Stimulated activated CD4-positive, alpha-beta T cell treated with anti-CD3 and anti-CD28 coated beads, Interleukin-1b, Interleukin-23, amount 100 ng/mL, for 4 hours (primary cell): ENCODE measurements around the gene JAKMIP2.
"Not testable (repeated sequence)": the region's sequence is repeated elsewhere in the genome, so short reads cannot be mapped to it uniquely, and the experiment has no call there.

Experiments
- DNase-seq, 2 donors: peaks; one replicate each; pipeline ENCODE4 v3.0.0-alpha.2; 2020; ENCODE audit warnings: low read depth in 2 of 2

JAKMIP2 gene

DNA sequence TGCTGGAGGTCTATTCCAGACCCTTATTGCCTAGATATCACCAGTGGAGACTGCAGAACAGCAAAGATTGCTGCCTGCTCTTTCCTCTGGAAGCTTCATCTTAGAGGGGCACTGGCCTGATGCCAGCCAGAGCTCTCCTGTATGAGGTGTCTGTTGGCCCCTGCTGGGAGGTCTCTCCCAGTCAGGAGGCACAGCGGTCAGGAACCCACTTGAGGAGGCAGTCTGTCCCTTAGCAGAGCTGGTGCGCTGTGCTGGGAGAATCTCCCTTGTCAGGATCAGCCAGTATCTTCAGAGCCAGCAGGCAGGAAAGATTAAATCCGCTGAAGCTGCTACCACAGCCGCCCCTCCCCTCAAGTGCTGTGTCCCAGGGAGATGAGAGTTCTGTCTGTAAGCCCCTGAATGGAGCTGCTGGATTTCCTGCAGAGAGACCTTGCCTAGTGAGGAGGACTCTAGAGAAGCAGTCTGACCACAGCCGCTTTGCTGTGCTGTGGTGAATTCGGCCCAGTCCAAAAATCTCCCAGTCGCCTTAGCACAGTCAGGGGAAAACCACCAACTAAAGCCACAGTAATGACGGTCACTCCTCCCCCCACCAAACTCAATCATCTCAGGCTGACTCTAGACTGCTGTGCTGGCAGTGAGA is 124.1 kb downstream of the JAKMIP2 start:
- DNase-seq: no peak

DNA sequence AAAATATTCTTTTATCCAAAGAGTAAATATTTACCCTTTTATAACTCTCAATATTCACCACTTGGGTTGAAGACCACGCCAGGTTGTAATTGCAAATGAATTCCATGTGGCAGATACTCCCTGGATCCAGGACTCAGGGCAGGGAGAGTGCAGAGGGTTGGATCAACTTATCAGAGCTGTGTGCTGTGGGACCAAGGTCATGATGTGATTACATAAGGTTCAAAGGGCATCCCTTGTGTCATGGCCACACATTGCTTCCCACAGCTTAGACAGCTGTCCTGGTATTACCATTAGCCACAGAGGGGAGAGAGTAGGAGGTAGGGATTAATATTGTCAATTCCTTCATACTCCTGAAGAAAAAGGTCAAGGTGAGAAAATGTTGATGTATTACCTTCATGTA is 133.9 kb downstream of the JAKMIP2 start:
- no peak for DNase-seq

DNA sequence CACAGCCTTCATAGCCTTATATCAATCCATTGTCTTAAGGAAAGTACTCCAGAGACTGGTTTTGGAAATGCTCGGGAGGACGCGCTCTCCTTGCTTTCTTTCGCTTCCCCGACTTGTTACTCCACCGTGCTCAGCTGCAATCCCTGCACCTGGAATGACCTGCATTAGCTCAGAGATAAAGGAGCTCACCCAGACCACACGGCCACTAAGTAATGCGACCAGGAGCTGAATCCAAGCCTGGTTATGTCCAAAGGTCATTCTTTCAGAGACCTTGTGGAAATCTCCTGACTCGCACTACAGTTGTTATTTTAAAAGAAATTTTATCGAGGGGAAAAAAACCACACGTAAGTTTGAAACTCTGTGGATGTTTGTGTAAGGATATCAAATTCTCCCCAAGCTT is 137.3 kb downstream of the JAKMIP2 start:
- no peak for DNase-seq

DNA sequence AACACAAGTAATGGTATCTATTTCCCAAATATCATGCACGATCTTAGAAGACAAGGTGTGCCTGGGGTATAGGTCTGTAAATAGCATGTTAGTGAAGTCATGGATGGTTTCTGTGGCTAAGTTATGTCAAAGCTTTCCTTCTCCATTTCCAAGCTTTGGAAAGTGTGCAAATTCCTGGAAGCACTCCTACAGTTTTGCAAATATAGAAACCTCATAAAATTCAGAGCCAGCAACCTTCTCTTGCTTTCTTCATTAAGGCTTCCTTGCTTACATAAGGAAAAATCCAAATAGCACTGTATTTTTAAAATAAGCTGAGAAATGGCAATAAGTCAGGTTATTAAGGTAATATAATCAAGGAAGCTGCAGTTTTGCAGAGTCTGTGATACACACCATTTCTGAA is 138.1 kb downstream of the JAKMIP2 start:
- DNase-seq: no peak

DNA sequence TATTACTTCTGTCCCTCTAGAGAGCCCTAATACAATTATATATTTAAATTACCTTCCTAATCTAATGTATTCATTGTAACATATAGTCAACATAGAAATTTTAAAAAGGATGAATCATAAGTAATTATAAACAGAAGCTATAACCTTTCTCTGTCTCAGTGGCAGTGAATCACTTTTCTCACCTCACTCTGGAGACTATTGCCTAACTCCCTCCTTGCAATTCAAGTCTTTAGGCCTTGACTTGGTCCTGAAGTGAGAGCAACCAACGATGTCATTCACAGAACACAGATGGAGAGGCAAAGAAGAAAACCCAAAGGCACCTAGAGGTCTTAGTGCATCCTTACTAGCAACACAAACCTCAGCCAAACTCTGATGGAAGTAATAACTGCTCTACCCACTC is 139.4 kb downstream of the JAKMIP2 start:
- no peak for DNase-seq

DNA sequence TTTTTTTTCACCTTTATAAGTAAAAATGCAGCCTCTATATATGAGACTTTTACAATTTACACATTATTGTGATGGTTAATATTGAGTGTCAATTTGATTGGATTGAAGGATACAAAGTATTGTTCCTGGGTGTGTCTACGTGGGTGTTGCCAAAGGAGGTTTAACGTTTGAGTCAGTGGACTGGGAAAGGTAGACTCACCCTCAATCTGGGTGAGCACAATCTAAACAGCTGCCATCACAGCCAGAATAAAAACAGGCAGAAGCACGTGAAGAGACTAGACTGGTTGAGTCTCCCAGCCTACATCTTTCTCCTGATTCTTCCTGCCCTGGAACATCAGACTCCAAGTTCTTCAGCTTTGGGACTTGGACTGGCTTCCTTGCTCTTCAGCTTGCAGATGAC is 139.9 kb downstream of the JAKMIP2 start:
- no peak for DNase-seq

DNA sequence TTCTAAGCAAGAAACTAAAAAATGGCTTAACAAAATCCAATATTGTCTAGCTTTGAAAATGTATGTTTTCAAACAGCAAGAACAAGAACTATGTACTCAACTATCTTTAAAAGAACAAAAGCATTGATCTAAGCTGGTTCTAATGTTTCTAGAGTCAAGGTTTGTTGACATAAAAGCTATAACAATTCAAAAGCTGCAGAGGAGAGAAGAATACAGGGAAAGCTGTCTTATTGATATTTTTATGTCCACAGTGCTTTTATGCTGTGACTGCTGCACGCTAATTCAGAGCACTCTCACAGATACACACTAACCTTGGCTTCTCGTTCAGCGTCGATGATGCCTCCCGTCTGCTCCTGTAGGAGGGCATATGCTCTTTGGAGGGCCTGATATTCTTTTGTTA is 143.2 kb downstream of the JAKMIP2 start:
- no peak for DNase-seq

DNA sequence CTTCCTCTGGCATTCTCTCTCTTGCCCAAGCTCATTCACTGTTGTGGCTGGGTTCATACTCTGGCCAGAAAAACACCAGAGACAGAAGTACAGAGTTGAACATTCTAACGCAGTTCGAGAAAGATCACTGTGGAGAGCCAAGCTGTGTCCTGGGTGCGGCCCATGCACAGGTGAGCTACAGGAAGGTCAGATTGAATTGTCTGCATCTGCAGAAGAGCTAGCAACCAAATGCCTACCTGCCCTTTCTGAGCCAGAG is 145.9 kb downstream of the JAKMIP2 start:
- no peak for DNase-seq

DNA sequence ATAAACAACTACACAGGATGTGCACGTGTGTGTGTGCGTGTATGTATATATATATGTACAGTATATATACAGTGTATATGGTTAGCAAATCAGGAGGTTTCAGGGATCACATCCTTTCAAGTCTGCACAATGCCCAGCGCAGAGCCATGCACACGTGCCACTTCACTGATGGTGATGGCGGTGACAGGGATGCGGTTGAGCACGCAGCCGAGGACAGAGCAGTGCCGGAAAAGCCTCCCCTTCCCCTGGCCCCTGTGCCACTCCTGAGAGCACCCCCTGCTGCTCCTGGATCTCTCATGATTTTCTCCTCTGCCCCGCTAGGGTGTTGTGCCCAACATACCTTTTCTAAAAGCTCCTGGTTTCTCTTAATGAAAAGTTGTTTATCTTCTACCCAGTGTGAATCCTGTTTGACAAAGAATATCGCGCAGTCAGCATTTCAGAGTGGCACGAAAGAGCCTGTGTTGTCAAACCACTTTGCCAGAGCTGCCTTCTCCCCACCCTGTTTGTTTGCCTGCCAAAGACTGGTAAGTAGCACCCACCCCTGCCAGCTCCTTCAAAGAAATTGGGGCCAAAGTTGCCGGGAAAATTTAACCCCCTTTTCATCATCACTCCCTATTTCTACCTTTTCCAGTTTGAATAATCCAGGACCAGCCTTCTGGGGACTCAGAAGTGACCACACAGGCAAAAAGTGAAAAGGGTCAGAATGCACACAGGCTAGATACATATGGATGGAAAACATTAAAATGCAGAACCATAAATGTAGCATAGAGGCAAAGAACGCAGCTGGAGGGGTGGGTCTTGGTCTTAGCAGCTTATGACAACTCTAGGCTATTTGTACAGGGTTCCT is 146.4 kb downstream of the JAKMIP2 start:
- DNase-seq: no peak

DNA sequence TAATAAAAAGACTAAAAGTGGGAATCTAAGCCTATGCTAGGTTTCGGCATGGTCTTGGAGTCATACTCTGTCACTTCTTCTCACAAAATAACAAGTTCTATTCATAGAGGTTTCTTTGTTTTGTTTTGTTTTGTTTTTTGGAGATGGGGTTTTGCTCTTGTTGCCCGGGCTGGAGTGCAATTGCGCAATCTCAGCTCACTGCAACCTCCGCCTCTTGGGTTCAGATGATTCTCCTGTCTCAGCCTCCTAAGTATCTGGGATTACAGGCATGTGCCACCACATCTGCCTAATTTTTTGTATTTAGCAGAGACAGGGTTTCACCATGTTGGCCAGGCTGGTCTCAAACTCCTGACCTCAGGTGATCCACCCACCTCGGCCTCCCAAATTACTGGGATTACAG is 147.1 kb downstream of the JAKMIP2 start:
- not testable (repeated sequence) for DNase-seq

DNA sequence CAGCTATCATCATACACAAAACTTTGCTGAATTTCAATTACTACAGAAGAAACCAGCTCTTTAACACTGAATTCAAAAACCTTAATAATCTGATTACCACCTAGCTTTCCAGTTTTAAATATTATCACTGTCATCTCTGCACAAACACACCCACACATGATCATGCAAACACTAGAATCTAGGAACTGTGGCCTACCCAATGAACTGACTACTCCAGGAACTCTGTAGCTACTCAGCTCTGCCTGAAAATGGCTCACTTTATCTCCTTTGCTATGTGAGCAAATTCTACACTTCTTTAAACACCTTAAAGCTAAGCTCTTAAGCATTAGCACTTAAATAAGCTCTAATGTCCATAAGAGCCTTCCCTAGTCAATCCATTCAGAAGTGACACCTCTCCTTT is 149.4 kb downstream of the JAKMIP2 start:
- DNase-seq: no peak

DNA sequence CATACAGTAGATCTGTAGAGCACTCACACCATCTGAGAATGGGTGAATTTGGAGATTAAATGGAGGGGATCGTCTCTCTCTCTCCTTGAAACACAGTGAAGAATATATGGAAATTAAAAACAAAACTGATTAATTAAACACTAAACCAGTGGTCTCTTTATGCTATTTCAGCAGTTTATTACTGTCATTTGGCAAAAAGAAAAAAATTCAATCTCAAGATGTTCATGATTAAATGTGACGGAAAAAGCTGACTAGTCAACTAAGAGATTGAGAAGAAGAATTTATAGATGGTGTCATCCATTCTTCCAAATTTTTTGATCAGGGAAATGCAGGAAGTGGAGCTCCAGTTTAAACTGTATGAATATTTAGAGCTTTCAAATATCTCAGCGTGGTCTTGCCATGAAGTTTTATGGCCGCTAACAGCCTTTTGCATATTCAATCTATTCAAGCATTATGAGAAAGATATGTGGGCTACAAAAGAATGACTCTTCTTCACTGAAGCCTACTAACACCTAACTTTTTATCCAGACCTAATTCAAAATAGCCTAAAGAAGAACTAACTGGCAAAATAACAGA is 151.0 kb downstream of the JAKMIP2 start:
- no peak for DNase-seq

DNA sequence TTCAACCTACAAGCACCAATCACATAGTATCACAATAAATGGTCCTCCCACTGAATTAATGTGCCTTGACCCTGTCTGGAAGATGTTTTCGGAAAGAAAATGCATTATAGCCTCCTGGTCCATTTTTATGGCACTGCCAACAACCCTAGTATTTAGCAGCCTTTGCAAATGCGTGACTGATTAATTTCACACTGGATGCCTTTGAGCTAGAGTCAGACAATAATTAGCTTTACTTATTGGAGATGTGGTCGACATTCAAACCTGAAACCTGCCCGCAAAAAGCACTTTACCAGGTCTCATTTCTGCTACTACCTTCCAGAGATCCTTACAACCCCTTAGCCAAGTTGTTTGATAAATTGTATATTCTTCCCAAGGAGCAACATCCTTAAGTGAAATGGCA is 153.3 kb downstream of the JAKMIP2 start:
- DNase-seq: no peak

DNA sequence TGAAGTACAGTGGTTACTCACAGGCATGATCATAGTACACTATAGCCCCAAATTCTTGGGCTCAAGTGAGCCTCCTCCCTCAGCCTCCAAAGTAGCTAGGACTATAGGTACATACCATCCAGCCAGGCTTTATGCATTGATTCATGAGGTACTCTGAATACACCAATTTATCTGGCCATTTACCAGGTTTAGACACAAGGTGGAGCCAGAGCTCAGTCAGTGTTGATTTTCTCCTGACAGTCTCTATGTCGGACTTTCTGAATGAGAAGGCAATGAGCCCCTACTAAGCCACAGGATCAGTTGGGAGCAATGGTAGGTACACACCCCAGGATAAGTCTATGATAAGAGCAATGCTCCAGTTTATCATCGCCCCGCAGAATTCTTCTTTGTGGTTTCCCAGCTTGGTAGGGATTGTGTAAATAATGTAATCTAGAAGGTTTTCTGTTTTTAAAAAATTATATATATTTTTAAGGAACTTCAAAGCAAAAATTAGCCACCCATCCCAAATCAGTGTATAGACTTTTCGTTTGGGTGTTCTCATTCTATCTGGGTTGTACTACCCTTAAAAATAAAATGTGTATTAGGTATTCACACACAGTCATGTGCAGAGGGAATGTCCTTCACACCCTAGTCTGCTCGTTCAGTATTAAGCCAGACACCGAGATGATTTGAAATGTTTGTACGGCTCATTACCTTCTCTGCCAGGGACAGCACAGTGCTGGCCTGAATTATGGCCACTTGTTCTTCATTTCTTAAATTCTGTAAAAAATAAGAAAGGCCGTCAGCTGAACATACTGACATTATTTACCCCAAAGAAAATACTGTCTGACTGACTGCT is 154.3 kb downstream of the JAKMIP2 start:
- peak in 1 of 2 donors; percentile 22 for DNase-seq

DNA sequence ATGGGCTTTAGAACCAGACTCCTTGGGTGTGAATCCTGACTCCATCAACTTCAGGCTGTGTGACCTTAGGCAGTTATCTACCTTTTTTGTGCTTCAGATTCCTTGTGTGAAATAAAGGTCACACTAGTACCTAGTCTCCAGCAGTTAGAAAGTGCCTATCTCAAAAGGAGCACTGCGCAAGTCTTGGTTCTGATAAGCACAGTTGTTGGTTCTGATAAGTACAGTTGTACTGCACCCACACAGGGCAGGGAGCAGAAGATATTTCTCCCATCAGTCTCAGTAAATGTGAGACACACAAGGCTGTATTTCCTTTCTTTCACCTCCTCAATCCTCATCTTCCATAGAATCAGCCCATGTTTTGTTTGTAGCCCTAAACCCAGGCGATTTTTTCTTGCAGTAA is 156.1 kb downstream of the JAKMIP2 start:
- no peak for DNase-seq

DNA sequence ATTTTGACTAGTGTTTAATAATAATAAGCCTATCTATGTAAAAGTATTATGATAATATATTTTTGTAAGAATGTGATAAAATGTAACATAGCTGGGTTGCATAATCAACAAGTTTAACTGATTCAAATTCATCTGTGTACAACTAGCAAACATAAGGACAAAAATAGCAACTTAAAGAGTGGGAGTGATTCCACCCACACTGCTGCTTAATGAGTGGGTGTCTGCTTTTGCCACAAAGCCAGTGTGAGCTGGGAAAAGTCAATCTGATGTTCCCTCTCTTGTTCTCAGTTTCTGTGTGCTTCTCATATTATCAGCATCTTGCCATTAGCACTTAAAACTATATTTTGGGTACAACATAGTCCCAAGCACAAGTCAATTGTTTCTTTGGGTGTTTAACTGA is 161.5 kb downstream of the JAKMIP2 start:
- DNase-seq: no peak

DNA sequence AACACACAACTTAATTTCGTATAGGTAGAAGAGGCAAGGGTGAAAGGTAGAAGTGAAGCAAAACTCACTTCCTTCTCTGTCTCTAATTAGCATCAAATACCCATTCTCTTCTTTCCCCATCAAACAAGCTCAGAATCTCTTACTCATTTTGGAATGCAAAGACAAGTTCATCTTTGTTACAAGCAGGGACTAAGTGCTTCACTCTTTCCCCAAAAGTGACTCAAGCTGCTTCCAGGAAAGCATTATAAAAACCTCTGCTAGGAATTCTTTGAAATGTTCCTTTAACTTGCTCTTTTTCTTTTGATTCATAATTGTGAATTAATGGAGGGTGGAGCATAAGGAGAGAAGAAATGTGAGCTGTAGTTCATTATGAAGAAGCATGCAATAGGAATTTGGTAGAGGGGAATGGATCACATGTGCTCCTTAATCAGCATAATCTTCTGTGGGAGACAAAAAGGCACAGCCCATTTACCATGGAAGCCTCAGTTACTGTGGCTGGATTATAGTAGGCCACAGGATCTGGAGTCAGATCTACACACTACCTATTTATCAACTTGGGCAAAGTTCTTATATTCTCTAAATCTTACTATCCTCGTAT is 163.1 kb downstream of the JAKMIP2 start:
- DNase-seq: no peak

DNA sequence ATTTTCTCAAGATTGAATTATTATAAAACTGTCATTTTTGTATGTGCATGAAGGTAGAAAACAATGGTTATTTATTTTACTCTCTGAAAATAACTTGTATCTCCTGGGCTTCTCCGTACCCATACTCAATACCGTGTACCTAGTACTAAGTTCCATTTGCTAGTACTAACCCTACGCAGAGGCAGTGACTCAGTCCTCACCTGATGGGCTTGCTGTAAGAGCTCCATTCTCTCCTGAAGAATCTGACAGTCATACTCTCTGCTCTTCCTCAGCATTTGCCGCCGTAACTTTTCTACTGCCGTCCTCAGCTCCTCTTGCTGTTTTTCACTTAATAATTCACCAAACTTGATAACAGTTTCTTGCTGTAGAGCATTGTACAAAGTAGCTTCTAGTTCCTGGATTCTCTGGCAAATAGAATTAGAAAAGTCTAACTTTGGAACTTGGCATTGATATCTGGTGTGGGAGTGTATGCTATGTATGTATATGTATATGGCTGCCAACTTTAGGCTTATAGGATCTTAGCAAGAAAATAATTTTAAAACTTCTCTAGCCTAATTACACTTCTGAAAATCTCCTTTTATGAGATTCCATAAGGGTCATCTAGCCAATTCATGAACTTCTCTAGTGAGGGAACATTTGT is 164.7 kb downstream of the JAKMIP2 start:
- no peak for DNase-seq

DNA sequence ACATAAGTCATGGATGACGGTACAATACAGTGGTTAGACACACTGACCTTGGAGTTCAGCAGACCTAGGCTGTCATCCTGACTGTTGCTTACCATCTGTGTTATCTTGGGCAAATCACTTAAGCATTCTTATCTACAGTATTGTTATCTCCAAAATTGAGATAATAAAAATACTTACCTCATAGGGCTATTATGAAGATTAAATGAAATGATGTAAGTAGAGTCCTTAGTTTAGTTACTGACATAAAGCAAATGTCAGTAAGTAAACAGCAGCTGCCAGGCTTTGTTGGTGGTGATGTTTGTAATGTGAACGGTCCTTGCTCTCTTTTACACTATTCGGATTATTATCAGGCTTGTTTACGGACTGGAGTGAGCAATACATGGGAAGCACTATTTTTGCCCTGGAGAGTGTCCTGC is 165.3 kb downstream of the JAKMIP2 start:
- DNase-seq: no peak

DNA sequence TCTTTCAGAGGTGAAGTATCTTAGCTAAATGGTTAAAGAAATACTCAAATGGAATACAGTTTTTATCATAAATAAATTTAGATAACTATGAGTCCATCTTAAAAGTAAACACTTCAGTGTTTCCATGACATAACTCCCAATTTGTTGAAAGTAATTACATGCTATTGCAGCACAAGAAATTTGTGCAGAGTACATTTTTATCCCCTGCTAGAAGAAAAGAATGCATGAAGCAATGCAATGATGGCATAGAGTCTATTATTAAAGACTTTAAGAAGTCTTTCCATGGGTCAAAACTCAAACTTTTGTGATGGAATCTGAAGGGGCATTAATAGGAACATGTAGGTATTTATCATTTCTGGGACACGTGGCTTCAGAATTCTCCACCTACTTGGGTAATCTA is 166.1 kb downstream of the JAKMIP2 start:
- no peak for DNase-seq

DNA sequence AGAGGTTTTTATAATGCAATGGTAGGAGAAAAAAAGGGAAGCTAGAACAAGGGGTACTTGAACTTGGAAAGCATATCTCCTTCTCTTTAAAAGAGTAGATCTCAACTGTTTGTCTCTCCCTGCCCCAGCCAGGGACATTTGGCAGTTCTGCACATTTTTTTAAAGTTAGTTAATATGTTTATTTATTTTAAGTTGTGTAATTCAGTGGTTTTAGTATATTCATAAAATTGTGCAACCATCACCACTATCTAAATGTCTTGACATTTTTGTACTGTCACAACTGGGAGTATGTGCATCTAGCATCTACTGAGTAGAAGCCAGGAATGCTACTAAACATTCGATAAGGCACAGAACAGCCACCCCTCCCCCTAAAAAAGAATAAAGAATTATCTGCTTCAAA is 169.2 kb downstream of the JAKMIP2 start:
- no peak for DNase-seq

DNA sequence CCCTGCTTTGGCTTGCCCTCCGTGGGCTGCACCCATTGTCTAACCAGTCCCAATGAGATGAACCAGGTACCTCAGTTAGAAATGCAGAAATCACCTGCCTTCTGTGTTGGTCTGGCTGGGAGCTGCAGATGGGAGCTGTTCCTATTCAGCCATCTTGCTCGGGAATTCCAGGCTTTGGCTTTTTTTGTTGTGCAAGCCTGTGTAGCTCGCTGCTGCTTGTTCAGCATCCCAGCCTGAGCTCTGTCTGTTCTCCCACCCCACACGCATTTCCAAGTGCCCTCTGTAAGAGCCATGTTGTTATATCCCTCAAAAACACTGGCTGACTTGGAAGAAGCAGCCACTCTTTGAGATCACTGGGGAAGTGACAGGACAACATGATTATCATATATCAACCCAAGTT is 171.0 kb downstream of the JAKMIP2 start:
- DNase-seq: no peak
